Measurements from ENCODE around the gene MAP1A. TPM values are rescaled to one million over a fixed set of nuclear protein-coding genes. Genes with fewer than 3 reads are reported as not detected.

Gene MAP1A
- total and polyA plus RNA-seq, 2 of the 13 experiments (the other 11 are each of a cell fraction or from before 2014, with no cell fraction given), result 0.01 to 0.07 TPM

DNA sequence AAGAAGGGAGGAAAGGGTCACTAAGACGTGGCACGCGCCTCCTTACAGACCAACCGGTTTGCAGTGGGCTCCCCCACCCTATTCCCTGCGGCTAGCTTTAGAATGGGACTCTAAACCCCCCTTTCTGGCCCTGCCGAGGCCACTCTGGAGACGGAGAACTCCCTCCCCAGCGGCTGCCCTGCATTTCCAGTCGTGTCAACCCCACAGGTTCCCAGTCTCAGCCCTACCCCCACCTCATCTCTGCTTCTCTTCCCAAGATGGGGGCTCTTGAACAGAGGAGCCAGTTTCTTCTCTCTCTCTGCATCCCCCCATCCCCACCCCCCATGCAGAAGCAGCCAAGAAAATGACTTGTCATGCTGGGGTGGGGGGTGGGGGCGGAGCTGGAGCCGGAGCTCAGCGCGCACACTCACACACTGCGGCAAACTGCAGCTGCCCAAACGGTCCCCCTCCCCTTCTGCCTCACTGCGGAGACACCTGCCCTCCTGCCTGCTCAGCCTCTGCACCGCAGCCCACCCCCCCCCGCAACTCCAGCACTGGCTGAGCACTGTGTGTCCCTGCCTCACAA, 871 bp downstream of the MAP1A start:
- POLR2A ChIA-PET, result interaction anchor here (0.6 kb wide), 1 partner anchor 10 kb away, joined by 3 read pairs; no protein-coding TSS in a partner anchor
- no TSS peak for BruUV-seq (replicated peaks)
- no peaks in the 10 kb centered on the region for H4K20me1 ChIP-seq (ENCODE audit: insufficient read depth, low read length)
- CTCF ChIA-PET (ENCODE audit: low intra/inter-chr PET ratio, low total read pairs), result no interaction called here
- peak overlapping the region; percentile 20 to 57 (median 31); a peak in 4 of 6 replicates for H3K4me3 ChIP-seq (replicated peaks in 1 of 3; ENCODE audit: insufficient read depth in 1 of 3, low read depth in 2 of 3, low read length in 3 of 3)
- FAIRE-seq, result no peak
- no peaks in the 10 kb centered on the region for H3K79me2 ChIP-seq (ENCODE audit: insufficient read depth, low read length)
- ATAC-seq, result peak; percentile 52
- H3K9me3 ChIP-seq (ENCODE audit: low read length), result no peaks in the 10 kb centered on the region
- DNase-seq (ENCODE audit: low spot score), result no peak
- 0% methylated on average over 11 of the region's 18 CpGs for WGBS (ENCODE audit: low lambda C conversion rate)
- H3K4me1 ChIP-seq (ENCODE audit: insufficient read depth, low read length), result peaks cover 19% of the 10 kb centered on the region
- no peak overlapping the region for H2AFZ ChIP-seq (ENCODE audit: low read length)
- H3K9ac ChIP-seq (ENCODE audit: insufficient read depth, low read depth, low read length), result no peak overlapping the region
- no peak overlapping the region for H3K27ac ChIP-seq (ENCODE audit: extremely low read length, insufficient read depth, low read length)
- peak overlapping the region; percentile 64 for H3K4me2 ChIP-seq (ENCODE audit: low read depth, low read length)
- H3K36me3 ChIP-seq (replicated peaks in 1 of 2; ENCODE audit: control insufficient read depth in 1 of 2, insufficient read depth in 2 of 2, low read length in 2 of 2), result no peaks in the 10 kb centered on the region
- no peak for TF ChIP-seq SPEN (CRISPR knock-in tag; IDR thresholded peaks at IDR 0.05; ENCODE audit: low read depth)
- TF ChIP-seq, protein P1, sequence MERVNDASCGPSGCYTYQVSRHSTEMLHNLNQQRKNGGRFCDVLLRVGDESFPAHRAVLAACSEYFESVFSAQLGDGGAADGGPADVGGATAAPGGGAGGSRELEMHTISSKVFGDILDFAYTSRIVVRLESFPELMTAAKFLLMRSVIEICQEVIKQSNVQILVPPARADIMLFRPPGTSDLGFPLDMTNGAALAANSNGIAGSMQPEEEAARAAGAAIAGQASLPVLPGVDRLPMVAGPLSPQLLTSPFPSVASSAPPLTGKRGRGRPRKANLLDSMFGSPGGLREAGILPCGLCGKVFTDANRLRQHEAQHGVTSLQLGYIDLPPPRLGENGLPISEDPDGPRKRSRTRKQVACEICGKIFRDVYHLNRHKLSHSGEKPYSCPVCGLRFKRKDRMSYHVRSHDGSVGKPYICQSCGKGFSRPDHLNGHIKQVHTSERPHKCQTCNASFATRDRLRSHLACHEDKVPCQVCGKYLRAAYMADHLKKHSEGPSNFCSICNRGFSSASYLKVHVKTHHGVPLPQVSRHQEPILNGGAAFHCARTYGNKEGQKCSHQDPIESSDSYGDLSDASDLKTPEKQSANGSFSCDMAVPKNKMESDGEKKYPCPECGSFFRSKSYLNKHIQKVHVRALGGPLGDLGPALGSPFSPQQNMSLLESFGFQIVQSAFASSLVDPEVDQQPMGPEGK (CRISPR knock-in tag; IDR thresholded peaks at IDR 0.05), result 0 out of 2 replicates have a peak, but pooled peaks have one; percentile 22
- peaks cover 10 to 66% of the 10 kb centered on the region in 2 experiments for H3K27me3 ChIP-seq (ENCODE audit: control insufficient read depth in 1 of 2, insufficient read depth in 2 of 2, low read length in 2 of 2)
- in situ Hi-C loops (cut with HindIII; ENCODE audit: extremely low pct_ligation_motif_present, low pct_unique_long_range_greater_than_20kb), result loop anchor here (10.0 kb wide), 1 partner anchor 257 kb away; the partner anchor contains the start of gene ELL3
- intact Hi-C loops (cut with micrococcal nuclease; ENCODE audit: unreplicated experiment), result no loop called here

DNA sequence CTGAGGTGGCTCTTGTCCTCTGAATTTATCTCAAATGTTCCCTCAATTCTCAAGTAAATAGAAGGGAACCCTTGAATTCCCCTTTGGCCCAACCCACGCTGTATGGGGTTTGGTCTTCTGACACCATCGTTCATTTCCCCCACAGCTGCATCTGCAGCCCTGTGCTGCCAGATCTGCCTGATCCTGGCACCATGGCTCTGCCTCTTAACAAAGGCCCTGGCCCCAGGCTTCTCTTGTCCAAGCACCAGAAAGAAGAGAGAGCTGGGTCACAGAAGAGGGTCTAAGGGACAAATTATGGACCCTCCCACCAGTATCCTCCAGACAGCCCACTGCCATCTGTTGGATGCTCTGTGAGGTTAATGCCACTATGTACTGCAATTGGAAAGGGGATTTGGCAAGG, 1.8 kb downstream of the MAP1A start:
- BruUV-seq (replicated peaks), result no TSS peak
- in situ Hi-C loops (cut with HindIII; ENCODE audit: extremely low pct_ligation_motif_present, low pct_unique_long_range_greater_than_20kb) (loop anchor here (10.0 kb wide), 1 partner anchor 256 kb away; the partner anchor contains the start of gene ELL3), intact Hi-C loops (cut with micrococcal nuclease; ENCODE audit: unreplicated experiment) (no loop called here)
- Histone ChIP-seq H3K79me2 (ENCODE audit: insufficient read depth, low read length) (no peaks in the 10 kb centered on the region), H4K20me1 (ENCODE audit: insufficient read depth, low read length) (no peaks in the 10 kb centered on the region), H3K36me3 (replicated peaks in 1 of 2; ENCODE audit: control insufficient read depth in 1 of 2, insufficient read depth in 2 of 2, low read length in 2 of 2) (no peaks in the 10 kb centered on the region), H3K9me3 (ENCODE audit: low read length) (no peaks in the 10 kb centered on the region), H3K9ac (ENCODE audit: insufficient read depth, low read depth, low read length) (no peak overlapping the region), H2AFZ (ENCODE audit: low read length) (no peak overlapping the region), H3K4me1 (ENCODE audit: insufficient read depth, low read length) (peaks cover 19% of the 10 kb centered on the region), H3K4me2 (ENCODE audit: low read depth, low read length) (no peak overlapping the region), H3K27me3 (ENCODE audit: control insufficient read depth in 1 of 2, insufficient read depth in 2 of 2, low read length in 2 of 2) (peaks cover 10 to 70% of the 10 kb centered on the region in 2 experiments), H3K4me3 (replicated peaks in 1 of 3; ENCODE audit: insufficient read depth in 1 of 3, low read depth in 2 of 3, low read length in 3 of 3) (no peak overlapping the region), H3K27ac (ENCODE audit: extremely low read length, insufficient read depth, low read length) (no peak overlapping the region)
- ATAC-seq, result no peak
- TF ChIP-seq, protein P2, sequence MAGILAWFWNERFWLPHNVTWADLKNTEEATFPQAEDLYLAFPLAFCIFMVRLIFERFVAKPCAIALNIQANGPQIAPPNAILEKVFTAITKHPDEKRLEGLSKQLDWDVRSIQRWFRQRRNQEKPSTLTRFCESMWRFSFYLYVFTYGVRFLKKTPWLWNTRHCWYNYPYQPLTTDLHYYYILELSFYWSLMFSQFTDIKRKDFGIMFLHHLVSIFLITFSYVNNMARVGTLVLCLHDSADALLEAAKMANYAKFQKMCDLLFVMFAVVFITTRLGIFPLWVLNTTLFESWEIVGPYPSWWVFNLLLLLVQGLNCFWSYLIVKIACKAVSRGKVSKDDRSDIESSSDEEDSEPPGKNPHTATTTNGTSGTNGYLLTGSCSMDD (CRISPR knock-in tag; IDR thresholded peaks at IDR 0.05), result no peak
- TF ChIP-seq, protein P3, sequence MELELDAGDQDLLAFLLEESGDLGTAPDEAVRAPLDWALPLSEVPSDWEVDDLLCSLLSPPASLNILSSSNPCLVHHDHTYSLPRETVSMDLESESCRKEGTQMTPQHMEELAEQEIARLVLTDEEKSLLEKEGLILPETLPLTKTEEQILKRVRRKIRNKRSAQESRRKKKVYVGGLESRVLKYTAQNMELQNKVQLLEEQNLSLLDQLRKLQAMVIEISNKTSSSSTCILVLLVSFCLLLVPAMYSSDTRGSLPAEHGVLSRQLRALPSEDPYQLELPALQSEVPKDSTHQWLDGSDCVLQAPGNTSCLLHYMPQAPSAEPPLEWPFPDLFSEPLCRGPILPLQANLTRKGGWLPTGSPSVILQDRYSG (CRISPR knock-in tag; IDR thresholded peaks at IDR 0.05), result no peak
- TF ChIP-seq, protein P4, sequence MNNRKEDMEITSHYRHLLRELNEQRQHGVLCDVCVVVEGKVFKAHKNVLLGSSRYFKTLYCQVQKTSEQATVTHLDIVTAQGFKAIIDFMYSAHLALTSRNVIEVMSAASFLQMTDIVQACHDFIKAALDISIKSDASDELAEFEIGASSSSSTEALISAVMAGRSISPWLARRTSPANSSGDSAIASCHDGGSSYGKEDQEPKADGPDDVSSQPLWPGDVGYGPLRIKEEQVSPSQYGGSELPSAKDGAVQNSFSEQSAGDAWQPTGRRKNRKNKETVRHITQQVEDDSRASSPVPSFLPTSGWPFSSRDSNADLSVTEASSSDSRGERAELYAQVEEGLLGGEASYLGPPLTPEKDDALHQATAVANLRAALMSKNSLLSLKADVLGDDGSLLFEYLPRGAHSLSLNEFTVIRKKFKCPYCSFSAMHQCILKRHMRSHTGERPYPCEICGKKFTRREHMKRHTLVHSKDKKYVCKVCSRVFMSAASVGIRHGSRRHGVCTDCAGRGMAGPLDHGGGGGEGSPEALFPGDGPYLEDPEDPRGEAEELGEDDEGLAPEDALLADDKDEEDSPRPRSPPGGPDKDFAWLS (CRISPR knock-in tag; IDR thresholded peaks at IDR 0.05; ENCODE audit: borderline replicate concordance), result no peak
- TF ChIP-seq, protein P5, sequence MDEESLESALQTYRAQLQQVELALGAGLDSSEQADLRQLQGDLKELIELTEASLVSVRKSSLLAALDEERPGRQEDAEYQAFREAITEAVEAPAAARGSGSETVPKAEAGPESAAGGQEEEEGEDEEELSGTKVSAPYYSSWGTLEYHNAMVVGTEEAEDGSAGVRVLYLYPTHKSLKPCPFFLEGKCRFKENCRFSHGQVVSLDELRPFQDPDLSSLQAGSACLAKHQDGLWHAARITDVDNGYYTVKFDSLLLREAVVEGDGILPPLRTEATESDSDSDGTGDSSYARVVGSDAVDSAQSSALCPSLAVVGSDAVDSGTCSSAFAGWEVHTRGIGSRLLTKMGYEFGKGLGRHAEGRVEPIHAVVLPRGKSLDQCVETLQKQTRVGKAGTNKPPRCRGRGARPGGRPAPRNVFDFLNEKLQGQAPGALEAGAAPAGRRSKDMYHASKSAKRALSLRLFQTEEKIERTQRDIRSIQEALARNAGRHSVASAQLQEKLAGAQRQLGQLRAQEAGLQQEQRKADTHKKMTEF (CRISPR knock-in tag; IDR thresholded peaks at IDR 0.05), result no peak
- no peak for TF ChIP-seq RFX3 (CRISPR knock-in tag; IDR thresholded peaks at IDR 0.05)
- POLR2A ChIA-PET, result no interaction called here
- FAIRE-seq, result no peak
- CTCF ChIA-PET (ENCODE audit: low intra/inter-chr PET ratio, low total read pairs), result no interaction called here
- no peak for DNase-seq (ENCODE audit: low spot score)
- 18% methylated on average over 2 of the region's 2 CpGs for WGBS (ENCODE audit: low lambda C conversion rate)

All from HepG2 (cell line).